Pons (tissue), 1 donor: ENCODE results near the gene TBCD.

Source experiments
- DNase-seq: peaks from one replicate; pipeline ENCODE4 v3.0.0-alpha.2; 2016; ENCODE audit warnings: low spot score

The TBCD gene

GRCh38 chr17:82791532-82791931 is 39.7 kb downstream of the TBCD start:
- no peak for DNase-seq

GRCh38 chr17:82793974-82794630 is 42.2 kb downstream of the TBCD start:
- DNase-seq: no peak

- DNase-seq: no peak
These were observed 43.1 kb downstream of the TBCD start for GRCh38 chr17:82794781-82795482.

- no peak for DNase-seq
These were observed 43.8 kb downstream of the TBCD start for GRCh38 chr17:82795615-82796014.

- DNase-seq: no peak
These were observed 45.2 kb downstream of the TBCD start for GRCh38 chr17:82797061-82797460.

- DNase-seq: no peak
These were observed 46.9 kb downstream of the TBCD start for GRCh38 chr17:82798752-82799151.

GRCh38 chr17:82799591-82799990 is 47.7 kb downstream of the TBCD start:
- no peak for DNase-seq

- no peak for DNase-seq
These were observed 49.0 kb downstream of the TBCD start for GRCh38 chr17:82800885-82801284.

- no peak for DNase-seq
These were observed 49.6 kb downstream of the TBCD start for GRCh38 chr17:82801377-82801970.

GRCh38 chr17:82802075-82802780 is 50.4 kb downstream of the TBCD start:
- DNase-seq: no peak

- DNase-seq: no peak
These were observed 51.3 kb downstream of the TBCD start for GRCh38 chr17:82803185-82803584.

- DNase-seq: no peak
These were observed 51.7 kb downstream of the TBCD start for GRCh38 chr17:82803606-82804005.

GRCh38 chr17:82804442-82805191 is 52.8 kb downstream of the TBCD start:
- DNase-seq: peak; percentile 19

- no peak for DNase-seq
These were observed 53.4 kb downstream of the TBCD start for GRCh38 chr17:82805254-82805653.

GRCh38 chr17:82805823-82806222 is 54.0 kb downstream of the TBCD start:
- DNase-seq: no peak

GRCh38 chr17:82806645-82807044 is 54.8 kb downstream of the TBCD start:
- DNase-seq: no peak

GRCh38 chr17:82807101-82807500 is 55.2 kb downstream of the TBCD start:
- no peak for DNase-seq

- DNase-seq: no peak
These were observed 55.7 kb downstream of the TBCD start for GRCh38 chr17:82807562-82807961.

GRCh38 chr17:82808006-82808405 is 56.1 kb downstream of the TBCD start:
- no peak for DNase-seq

- no peak for DNase-seq
These were observed 57.3 kb downstream of the TBCD start for GRCh38 chr17:82808921-82809905.
